Measurements from ENCODE around the gene MYCBP2.
"Not testable (repeated sequence)": the region's sequence is repeated elsewhere in the genome, so short reads cannot be mapped to it uniquely, and the experiment has no call there.

The MYCBP2 gene

DNA sequence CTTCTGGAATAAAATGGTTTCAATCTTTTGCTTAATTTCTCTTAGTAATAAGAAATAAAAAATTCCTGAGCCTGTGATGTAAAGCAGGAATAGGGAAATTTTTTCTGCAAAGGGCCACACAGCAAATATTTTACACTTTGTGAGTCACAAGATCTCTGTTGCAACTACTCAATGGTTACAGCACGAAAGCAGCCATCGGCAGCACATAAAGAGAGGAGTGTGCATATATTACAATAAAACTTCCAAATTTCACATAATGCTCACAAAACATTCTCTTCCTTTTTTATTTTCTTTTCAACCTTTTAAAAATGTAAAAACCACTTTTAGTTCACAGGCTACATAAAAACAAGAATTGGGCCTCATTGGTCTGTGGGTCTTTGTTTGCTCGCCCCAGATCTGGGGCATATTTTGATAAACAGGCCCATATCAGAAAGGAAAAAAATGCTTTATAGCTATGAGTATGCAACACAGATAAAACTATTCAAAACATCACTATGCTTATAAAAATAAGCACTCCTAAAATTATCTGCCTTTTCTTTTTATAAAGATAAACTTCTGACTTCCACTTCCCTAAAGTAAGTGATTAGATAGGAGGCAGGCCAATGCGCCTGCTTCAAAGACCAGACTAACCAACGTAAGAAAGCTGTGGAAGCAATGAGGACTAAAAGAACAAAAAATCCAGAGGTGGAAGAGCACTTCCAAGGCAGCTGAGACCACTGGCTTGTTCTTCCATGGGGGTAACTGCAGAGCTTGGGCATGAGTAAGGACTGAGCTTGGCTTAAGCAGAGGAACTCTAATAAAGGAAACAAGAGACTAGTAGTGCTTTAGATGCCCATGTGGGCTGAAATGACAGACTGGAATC, 26.5 kb downstream of the MYCBP2 start:
- DNase-seq (ENCODE audit: low spot score) (no peak), FAIRE-seq (no peak)

DNA sequence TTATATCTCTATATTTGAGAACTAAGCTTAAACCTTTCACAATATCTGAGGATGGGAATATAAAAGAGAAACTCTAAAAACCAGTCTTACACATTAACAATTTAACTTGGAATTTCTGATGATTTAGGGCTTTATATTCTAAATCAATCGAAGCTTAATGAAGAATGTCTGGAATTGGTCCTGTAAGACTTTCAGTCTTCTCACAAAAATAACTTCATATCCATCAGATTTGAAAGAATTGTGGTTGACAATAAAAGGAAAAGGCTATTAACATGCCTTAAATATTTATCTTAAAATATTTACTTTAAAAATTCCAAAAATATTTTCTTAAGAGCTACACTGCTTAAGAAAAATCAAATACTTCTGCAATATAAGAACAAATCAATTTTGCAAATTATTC, 27.3 kb downstream of the MYCBP2 start:
- DNase-seq (ENCODE audit: low spot score) (no peak), FAIRE-seq (no peak)

DNA sequence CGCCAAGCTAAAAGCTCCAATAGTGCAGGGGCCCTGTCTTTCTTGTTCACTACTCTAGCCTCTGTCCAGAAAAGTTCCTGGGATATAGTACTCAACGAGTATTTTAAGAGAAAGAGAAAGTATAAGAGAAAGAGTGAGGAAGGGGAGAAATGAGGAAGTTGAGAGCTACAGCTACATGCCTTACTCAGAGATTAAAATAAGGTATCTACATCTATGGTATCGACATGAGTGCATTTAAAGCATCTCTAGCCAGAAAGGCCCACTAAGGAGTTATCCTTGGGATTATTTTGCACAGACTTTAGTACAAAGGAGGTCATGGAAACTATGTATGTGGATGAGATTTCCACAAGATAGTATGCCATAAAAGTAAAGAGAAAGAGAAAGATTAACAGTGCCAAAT, 28.5 kb downstream of the MYCBP2 start:
- DNase-seq (ENCODE audit: low spot score) (no peak), FAIRE-seq (no peak)

DNA sequence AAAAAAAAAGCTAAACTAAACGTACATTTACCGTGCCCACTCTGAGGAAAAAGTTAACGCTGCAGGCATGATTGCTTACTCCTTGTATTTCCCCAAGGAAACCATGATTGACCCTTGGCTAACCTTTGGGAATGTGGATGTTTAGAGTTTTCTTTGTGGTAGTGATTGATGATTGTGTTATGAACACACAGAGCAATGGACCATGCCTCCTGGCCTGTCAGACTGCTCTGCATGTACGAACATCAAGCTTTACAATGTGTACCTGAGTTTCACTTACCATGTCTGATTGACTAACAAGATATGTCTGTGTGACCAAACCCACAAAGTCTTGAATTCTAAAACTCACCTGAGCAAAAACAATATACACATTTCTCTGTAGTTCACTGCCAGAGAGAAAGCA, 35.1 kb downstream of the MYCBP2 start:
- no peak for FAIRE-seq

DNA sequence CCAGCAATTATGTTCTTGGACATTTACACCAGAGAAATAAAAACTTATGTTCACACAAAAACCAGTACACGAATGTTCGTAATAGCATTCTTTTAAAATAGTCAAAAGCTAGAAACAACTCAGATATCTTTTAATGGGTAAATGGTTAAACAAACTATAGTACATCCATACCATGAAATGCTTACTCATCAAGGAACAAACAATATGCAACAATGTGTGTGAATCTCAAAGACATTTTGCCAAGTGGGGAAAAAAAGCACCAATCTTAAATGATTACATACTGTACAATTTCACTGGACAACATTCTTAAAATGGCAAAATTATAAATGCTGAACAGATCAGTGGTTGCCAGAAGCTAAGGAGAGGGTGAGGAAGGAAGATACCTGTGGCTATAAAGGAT, 36.6 kb downstream of the MYCBP2 start:
- FAIRE-seq (no peak), DNase-seq (ENCODE audit: low spot score) (no peak)

More for the DNA sequence above, 35.1 kb downstream of the MYCBP2 start:
- no peak for DNase-seq (ENCODE audit: low spot score)

DNA sequence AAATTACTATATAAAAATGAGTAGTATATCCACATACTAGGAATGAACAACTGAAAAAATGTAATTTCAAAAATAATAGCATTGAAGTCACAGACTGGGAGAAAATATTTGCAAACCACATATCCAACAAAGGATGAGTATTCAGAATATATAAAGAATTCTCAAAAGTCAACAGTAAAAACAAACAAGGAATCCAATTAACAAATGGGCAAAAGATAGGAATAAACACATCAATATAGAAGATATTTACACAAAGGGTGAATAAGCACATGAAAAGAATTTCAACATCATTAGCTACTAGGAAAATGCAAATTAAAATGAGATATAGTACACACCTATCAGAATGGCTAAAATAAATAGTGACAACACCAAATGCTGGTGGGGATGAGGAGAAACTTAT, 37.0 kb downstream of the MYCBP2 start:
- DNase-seq (ENCODE audit: low spot score) = no peak
- FAIRE-seq = no peak

DNA sequence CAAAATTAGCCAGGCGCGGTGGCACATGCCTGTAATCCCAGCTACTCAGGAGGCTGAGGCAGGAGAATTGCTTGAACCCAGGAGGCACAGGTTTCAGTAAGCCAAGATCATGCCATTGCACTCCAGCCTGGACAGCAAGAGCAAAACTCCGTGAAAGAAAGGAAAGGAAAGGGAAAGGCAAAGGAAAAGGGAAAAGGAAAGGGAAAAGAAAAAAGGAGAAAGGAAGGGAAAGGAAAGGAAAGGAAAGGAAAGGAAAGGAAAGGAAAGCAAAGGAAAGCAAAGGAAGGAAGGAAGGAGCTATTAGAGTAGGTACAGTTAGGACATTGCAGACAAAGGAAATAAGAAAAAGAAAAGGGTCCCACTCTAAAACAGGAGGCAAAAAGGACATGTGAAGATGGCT, 41.3 kb downstream of the MYCBP2 start:
- not testable (repeated sequence) for DNase-seq (ENCODE audit: low spot score); FAIRE-seq

DNA sequence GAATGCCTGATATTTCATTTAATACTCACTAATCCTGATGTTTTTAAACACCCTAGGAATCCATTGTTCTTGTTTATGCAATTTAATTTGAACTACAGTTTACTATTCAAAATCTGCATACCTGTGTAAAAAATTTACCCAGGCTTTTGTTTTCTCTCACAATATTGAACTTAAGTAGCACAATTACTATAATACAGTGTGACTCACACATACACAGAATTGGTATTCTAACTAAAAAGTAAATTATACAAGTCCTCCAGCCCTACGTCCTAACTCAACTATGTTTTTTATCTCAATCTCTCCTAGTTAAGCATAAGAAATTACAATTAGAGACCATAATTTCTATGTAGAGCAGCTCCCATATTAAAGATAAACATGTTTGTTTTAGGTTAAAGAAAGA, 41.8 kb downstream of the MYCBP2 start:
- FAIRE-seq (no peak), DNase-seq (ENCODE audit: low spot score) (no peak)

DNA sequence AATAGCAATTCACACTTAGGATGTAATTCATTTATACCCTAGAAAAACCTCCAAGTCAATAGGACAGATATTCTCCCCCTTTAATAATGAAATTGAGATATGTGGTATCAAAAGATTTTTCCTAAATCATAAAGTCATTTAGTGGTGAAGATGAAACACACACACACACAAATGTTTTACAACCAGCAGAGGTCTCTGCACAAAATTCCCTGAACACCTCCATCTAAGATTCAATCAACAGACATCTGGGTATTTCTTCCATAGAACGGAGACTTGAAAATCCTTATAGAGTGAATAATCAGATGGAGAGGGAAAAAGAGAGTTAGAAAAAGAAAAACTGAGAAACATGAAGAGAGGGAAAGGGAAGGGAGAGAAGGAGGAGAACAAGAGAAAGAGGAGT, 52.8 kb downstream of the MYCBP2 start:
- DNase-seq (ENCODE audit: low spot score) = no peak

DNA sequence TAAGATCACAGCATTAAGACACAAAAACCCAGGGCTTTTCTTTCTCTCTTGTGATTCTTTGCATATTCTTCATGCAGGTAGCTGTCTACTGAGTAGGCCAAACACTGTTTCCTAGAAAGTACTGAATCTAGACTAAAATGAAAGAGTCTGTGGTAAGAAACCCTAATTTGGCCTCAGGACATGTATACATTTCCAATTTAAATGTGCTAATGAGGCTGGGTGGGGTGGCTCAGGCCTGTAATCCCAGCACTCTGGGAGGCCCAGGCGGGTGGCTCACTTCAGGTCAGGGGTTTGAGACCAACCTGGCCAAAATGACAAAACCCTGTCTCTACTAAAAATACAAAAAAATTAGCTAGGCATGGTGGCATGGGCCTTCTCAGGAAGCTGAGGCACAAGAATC, 57.8 kb downstream of the MYCBP2 start:
- no peak for DNase-seq (ENCODE audit: low spot score)

More for the DNA sequence above, 52.8 kb downstream of the MYCBP2 start:
- no peak for FAIRE-seq

DNA sequence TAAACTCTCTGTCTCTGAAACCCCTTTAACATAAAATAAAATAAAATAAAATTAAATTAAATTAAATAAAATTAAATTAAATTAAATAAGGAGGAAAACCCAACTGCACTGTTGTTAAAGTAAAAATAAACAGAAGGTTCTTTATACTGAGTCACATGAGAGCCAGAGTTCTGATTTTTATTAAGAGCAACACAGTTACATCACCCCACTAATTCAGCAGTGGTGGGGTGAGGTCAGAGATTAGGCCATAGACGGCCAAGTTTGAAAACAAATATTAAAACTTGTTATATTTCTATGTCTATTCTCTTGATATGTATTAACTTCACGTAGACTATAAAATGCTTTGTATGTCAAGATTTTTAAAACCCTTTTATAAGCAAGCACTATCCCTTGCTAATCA, 59.5 kb downstream of the MYCBP2 start:
- FAIRE-seq (no peak), DNase-seq (ENCODE audit: low spot score) (no peak)

More for the DNA sequence above, 57.8 kb downstream of the MYCBP2 start:
- FAIRE-seq = no peak

DNA sequence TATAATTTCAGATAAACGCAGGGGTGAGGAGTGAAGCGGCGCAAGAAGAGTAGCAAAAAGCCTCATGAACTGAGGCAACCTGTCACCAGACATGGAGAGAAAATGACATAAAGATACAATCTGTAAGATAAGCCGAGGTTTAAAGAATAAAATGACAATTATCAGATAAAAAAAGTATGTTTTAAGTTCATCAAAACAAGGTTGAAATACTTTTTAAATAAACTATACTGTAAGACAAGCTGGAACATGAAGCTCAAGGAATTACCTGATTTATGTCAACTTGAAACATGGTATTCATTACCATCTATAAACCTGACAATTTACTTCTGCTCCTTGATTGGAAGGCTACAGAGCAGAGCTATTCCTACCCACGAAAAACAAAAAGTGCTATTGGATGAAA, 61.6 kb downstream of the MYCBP2 start:
- FAIRE-seq = no peak
- no peak for DNase-seq (ENCODE audit: low spot score)

DNA sequence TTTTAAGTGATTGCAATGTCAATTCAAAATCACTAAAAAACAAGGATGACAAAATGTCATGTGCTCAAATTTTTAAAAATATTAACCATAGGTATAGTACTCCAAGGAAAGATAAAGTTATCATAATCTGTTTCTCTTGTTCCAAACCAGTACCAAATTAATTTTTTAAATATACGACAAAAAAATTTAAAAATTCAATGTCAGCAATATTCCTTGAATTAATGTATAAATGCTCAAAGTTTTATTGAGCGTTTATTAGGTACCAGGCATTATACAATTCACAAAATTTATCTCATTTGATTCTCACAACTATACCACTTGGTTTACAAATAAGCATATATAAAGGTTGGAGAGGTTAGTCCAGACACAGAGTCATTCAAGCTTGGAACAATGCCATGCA, 64.7 kb downstream of the MYCBP2 start:
- FAIRE-seq (no peak), DNase-seq (ENCODE audit: low spot score) (no peak)

DNA sequence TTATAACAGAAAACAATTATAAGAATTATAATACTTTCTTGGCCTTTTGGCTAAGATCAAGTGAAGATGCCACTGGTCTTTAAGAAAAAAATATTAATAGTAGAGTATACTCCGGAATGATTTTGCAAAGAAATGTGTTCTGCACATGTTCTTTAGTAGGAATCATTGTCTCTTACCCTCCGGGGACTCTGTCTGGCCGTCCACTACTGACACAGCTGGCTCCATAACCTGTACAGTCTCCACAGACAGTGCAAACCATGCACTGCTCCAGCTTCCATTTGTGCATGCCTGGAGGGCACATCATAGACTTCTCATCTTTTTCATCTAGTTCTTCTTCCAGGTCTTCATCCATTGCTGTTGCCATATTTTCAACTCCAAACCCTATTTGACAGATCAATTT, 75.9 kb downstream of the MYCBP2 start:
- no peak for FAIRE-seq
- no peak for DNase-seq (ENCODE audit: low spot score)

DNA sequence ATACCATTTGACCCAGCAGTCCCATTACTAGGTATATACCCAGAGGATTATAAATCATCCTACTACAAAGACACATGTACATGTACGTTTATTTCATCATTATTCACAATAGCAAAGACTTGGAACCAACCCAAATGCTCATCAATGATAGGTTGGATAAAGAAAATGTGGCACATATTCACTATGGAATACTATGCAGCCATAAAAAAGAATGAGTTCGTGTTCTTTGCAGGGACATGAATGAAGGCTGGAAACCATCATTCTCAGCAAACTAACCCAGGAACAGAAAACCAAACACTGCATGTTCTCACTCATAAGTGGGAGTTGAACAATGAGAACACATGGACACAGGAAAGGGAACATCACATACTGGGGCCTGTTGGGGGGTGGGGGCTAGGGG, 81.7 kb downstream of the MYCBP2 start:
- not testable (repeated sequence) for FAIRE-seq; DNase-seq (ENCODE audit: low spot score)

DNA sequence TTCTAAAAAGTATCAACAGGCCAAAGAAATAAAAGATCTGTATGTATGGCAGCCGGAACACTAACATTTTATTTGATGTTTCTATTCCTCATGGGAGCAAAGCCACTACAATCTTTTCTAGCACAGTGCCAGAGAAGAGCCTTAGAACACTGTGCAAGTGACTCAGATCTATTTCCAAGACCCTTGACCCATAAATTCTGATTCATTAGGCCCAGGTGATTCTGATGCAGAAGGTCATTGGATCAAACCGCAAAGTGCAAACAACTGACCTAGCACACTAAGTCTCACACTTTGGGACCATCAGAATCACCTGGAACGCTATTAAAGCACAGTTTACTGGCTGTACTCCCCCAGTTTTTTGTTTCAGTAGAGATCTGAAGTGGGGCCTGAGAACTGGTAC, 87.6 kb downstream of the MYCBP2 start:
- no peak for DNase-seq (ENCODE audit: low spot score)
- no peak for FAIRE-seq

DNA sequence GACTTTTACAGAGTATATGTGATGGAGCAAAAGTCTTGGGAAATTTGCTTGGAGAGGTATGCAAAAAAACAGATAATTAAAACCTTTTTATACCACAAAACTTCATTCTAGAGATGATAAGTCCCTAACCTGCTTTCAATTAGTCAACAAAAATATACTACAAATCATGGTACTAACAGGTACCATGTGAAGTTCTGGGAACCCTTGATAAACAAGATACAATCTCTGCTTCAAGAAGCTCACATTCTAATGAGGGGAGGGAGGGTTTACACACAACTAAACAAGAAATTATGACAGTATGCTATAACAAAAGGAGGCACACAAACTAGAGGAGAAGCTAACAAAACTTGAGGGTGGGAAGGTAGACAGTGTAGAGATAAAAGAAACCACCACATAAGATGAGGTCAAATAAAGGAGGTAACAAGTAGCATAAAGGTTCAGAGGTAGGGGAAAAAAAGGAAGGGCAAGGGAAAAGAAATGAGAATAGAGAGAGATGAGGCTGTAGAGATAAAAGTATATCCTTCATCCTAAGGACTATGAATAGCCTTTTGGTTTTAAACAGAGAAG, 91.4 kb downstream of the MYCBP2 start:
- DNase-seq (ENCODE audit: low spot score) (no peak), FAIRE-seq (no peak)

DNA sequence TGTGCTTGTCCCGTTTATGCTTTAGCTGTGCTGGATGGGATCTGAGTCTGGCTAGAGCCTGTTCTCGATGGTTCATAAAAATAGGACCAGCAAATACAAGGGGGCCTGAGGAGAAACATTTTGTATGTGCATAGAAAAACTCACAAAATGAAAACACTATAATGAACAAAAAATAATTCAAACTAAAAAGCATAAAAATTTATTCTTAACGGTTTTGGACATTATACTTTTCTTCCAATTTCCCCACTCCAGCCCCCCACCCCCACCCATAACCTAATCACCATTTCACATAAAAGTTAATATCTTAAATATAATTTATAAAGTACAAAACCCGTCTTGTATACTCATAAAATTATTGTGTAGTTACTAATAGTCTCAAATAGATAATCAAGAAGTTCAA, 93.7 kb downstream of the MYCBP2 start:
- DNase-seq (ENCODE audit: low spot score) = no peak
- FAIRE-seq = no peak

DNA sequence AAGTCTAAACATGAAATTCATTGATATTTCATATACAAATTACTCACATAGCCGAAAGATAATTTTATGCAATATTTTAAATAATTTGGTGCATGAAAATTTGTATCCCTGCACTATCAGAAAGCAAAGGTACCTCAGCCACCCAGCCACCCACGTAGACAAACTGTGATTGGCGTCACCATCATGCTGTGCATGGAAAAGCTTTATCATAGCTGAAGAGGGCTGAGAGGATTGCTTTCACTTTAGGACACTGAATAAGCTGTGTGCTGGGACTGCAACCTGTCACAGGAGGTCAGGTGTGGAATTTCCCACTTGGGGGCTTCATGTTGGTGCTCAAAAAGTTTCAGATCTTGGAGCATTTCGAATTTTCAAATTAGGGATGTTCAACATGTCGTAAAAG, 96.3 kb downstream of the MYCBP2 start:
- DNase-seq (ENCODE audit: low spot score) (no peak), FAIRE-seq (no peak)

DNA sequence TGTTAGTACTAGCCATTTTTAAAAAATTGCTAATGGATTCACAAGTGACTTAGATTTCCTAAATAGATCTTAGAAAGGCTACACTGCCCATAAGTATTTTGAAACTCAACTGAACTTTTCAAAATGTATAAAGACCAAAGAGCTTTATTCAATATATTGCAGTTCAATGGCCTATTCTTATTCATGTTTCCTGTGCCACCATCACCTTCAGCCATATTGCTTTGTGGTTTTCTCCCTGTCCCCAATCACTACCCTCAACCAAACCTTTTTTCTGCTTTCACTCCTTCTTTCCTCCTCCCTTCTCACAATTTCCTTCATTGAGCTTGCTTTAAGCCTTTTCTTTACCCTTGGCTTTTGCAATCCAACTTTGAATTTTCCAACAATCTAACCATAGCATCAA, 100.9 kb downstream of the MYCBP2 start:
- FAIRE-seq (no peak), DNase-seq (ENCODE audit: low spot score) (no peak)

DNA sequence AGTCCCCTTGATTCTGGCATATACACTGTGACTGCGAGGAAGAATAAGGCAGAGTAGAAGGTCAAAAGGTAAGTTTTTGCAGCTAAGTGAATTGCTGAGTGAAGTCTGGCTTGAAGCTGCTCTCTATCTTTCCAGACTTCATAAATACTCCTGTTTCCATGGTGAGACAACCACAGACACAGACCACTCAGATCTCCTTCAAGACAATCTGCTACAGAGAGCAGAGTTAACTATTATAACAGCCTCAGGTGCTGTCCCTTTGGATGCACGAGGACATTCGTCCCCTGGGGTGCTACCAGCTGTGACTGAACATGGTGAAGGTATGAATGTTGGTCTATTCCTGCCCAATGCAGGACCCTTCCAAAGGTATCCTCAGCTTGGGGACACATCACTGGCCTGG, 104.0 kb downstream of the MYCBP2 start:
- no peak for DNase-seq (ENCODE audit: low spot score)
- no peak for FAIRE-seq

DNA sequence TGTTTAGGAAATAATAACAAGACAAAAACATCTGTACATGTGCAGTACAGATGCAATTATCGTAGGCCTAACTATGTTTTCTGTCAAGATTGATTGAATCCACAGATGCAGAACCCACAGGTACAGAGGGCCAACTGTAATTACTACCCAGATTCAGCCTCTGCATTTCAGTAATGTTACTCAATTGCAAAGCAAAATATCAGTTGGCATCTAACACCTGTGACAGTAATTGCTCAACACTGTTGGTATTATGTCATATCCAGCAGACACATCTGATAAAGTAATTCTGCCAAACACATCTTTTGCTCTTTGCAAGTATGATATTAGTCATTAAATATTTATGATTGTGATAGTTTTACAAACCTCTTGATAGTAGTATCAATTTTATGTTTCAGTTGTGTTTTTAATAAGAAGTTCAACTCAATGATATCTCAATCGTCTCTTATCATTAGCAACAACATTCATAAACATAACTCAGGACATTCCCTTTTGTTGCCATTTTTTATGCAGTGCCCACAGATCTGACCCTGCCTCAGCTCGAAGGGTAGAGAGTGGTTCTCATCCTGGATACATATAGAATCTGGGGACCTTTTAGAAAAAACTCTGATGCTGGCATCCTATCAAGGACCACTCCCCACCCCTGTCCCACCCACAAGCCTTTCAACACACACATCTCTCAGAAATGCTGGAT, 104.7 kb downstream of the MYCBP2 start:
- no peak for FAIRE-seq
- no peak for DNase-seq (ENCODE audit: low spot score)

DNA sequence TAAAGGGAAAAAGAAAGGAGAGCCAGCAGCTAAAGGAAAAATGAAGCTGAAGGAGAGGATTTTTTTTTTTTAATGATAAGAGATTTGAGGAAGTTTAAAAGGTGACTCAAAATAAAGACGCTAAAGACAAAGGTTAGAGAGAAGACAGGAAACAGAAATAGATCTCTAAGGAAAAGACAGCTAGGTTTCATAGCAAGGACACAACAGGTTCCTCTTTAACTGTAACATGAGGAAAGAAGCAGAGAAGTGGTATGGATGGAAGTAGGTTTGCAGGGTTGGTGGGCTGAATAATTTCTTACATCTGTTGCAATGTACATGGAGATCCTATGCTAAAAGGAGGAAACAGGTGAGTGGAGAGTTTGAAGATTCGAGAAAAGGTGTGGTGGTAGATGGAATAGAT, 107.5 kb downstream of the MYCBP2 start:
- no peak for FAIRE-seq
- DNase-seq (ENCODE audit: low spot score) = no peak
